HG03558 (cell line): ENCODE results near the gene TIAM2.
"Not testable (repeated sequence)": the region's sequence is repeated elsewhere in the genome, so short reads cannot be mapped to it uniquely, and the experiment has no call there.

Source experiments
- ATAC-seq: cut with Tn5 transposase; IDR thresholded peaks from one replicate; pipeline ENCODE4 v1.9.1; 2021; ENCODE audit warnings: moderate number of reproducible peaks; ENCODE audit not compliant: unreplicated experiment; ENCODE audit errors: extremely low read depth

TIAM2 gene

GRCh38 chr6:155085582-155086257, 90.6 kb downstream of the TIAM2 start:
- ATAC-seq: no peak

- ATAC-seq: no peak
These were observed 93.7 kb downstream of the TIAM2 start for GRCh38 chr6:155088856-155089255.

- ATAC-seq: no peak
These were observed 94.6 kb downstream of the TIAM2 start for GRCh38 chr6:155089746-155090145.

- no peak for ATAC-seq
These were observed 95.1 kb downstream of the TIAM2 start for GRCh38 chr6:155090166-155090565.

- ATAC-seq: no peak
These were observed 96.6 kb downstream of the TIAM2 start for GRCh38 chr6:155091756-155092155.

- ATAC-seq: no peak
These were observed 98.3 kb downstream of the TIAM2 start for GRCh38 chr6:155093430-155093829.

- no peak for ATAC-seq
These were observed 105.0 kb downstream of the TIAM2 start for GRCh38 chr6:155100087-155100486.

- ATAC-seq: no peak
These were observed 105.5 kb downstream of the TIAM2 start for GRCh38 chr6:155100591-155100990.

- ATAC-seq: not testable (repeated sequence)
These were observed 108.0 kb downstream of the TIAM2 start for GRCh38 chr6:155103083-155103645.

- no peak for ATAC-seq
These were observed 108.8 kb downstream of the TIAM2 start for GRCh38 chr6:155103816-155104366.

- ATAC-seq: no peak
These were observed 111.5 kb downstream of the TIAM2 start for GRCh38 chr6:155106456-155107115.

GRCh38 chr6:155107432-155108069, 112.4 kb downstream of the TIAM2 start:
- no peak for ATAC-seq

- ATAC-seq: no peak
These were observed 113.1 kb downstream of the TIAM2 start for GRCh38 chr6:155108070-155108820.

GRCh38 chr6:155110721-155111120, 115.6 kb downstream of the TIAM2 start:
- ATAC-seq: no peak

GRCh38 chr6:155112757-155113156, 117.6 kb downstream of the TIAM2 start:
- no peak for ATAC-seq

GRCh38 chr6:155115893-155116570, 120.9 kb downstream of the TIAM2 start:
- no peak for ATAC-seq

GRCh38 chr6:155116571-155116910, 121.4 kb downstream of the TIAM2 start:
- ATAC-seq: no peak

- ATAC-seq: no peak
These were observed 122.1 kb downstream of the TIAM2 start for GRCh38 chr6:155117256-155117655.

GRCh38 chr6:155117785-155118184, 122.7 kb downstream of the TIAM2 start:
- ATAC-seq: no peak

GRCh38 chr6:155119201-155119600, 124.1 kb downstream of the TIAM2 start:
- not testable (repeated sequence) for ATAC-seq
